GM23338 (cell line): Measurements from ENCODE around the gene DAAM2. TPM values are rescaled to one million over a fixed set of nuclear protein-coding genes. Genes with fewer than 3 reads are reported as not detected.

Experiments
- ATAC-seq: fragments of 200-7000 bp; cut with Tn5 transposase; 3 replicates; pipeline ENCODE4 v1.9.1; 2020
- DNase-seq: peaks from one replicate; pipeline ENCODE4 v3.0.0-alpha.2; 2015; ENCODE audit warnings: low spot score
- H2AFZ ChIP-seq: fragments of 200-600 bp; sonication (generic); 2 replicates; pipeline ENCODE4 v1.8.0; 2016; ENCODE audit warnings: antibody characterized with exemption, mild to moderate bottlenecking, moderate library complexity
- H3F3A ChIP-seq: fragments of 200-600 bp; sonication (generic); replicated peaks from 2 replicates; pipeline ENCODE4 v1.8.0; 2017; ENCODE audit warnings: antibody characterized with exemption, mixed run types, low read depth
- H3K27ac ChIP-seq: fragments of 200-600 bp; sonication (generic); 2 replicates; pipeline ENCODE4 v1.6.1; 2016; ENCODE audit warnings: low read depth
- H3K27me3 ChIP-seq: fragments of 200-600 bp; sonication (generic); 2 replicates; pipeline ENCODE4 v1.8.0; 2016; ENCODE audit warnings: mild to moderate bottlenecking, mixed run types, moderate library complexity; ENCODE audit not compliant: insufficient read depth
- H3K36me3 ChIP-seq: fragments of 200-600 bp; sonication (generic); 2 replicates; pipeline ENCODE4 v1.8.0; 2016; ENCODE audit warnings: mild to moderate bottlenecking; ENCODE audit not compliant: insufficient read depth
- H3K4me1 ChIP-seq: fragments of 200-600 bp; sonication (generic); 2 replicates; pipeline ENCODE4 v1.8.0; 2016; ENCODE audit warnings: mild to moderate bottlenecking, moderate library complexity; ENCODE audit not compliant: insufficient read depth
- H3K4me2 ChIP-seq: fragments of 200-600 bp; sonication (generic); 2 replicates; pipeline ENCODE4 v1.7.1; 2017; ENCODE audit warnings: mixed run types
- H3K4me3 ChIP-seq: fragments of 200-600 bp; sonication (generic); 2 replicates; pipeline ENCODE4 v1.6.1; 2016; ENCODE audit warnings: mixed run types
- H3K79me2 ChIP-seq: fragments of 200-600 bp; sonication (generic); replicated peaks from 2 replicates; pipeline ENCODE4 v1.8.0; 2017; ENCODE audit warnings: mild to moderate bottlenecking; ENCODE audit not compliant: insufficient read depth
- H3K9me2 ChIP-seq: fragments of 200-600 bp; sonication (generic); 2 replicates; pipeline ENCODE4 v1.8.0; 2017; ENCODE audit not compliant: insufficient read depth
- H4K20me1 ChIP-seq: fragments of 200-600 bp; sonication (generic); replicated peaks from 2 replicates; pipeline ENCODE4 v1.8.0; 2017; ENCODE audit warnings: mild to moderate bottlenecking; ENCODE audit not compliant: insufficient read depth
- H3K27ac Mint-ChIP-seq: 2 replicates; pipeline ENCODE4 v1.8.0; 2020; ENCODE audit warnings: inconsistent platforms, mild to moderate bottlenecking, moderate library complexity, mixed read lengths
- H3K27me3 Mint-ChIP-seq: 3 replicates; pipeline ENCODE4 v1.8.0; 2022; ENCODE audit warnings: low read depth, mild to moderate bottlenecking, moderate library complexity, mixed read lengths, inconsistent platforms; ENCODE audit not compliant: insufficient read depth, poor library complexity
- H3K36me3 Mint-ChIP-seq: 3 replicates; pipeline ENCODE4 v1.8.0; 2021; ENCODE audit warnings: low read depth, mild to moderate bottlenecking, inconsistent platforms, moderate library complexity, mixed read lengths
- H3K4me1 Mint-ChIP-seq: 3 replicates; pipeline ENCODE4 v1.8.0; 2020; ENCODE audit warnings: mild to moderate bottlenecking, inconsistent platforms, mixed read lengths
- H3K4me3 Mint-ChIP-seq: 3 replicates; pipeline ENCODE4 v1.8.0; 2021; ENCODE audit warnings: moderate library complexity, mild to moderate bottlenecking, inconsistent platforms, mixed read lengths
- H3K9me3 Mint-ChIP-seq: 3 replicates; pipeline ENCODE4 v1.8.0; 2020; ENCODE audit warnings: moderate library complexity, mild to moderate bottlenecking, inconsistent platforms, mixed read lengths
- CREB1 ChIP-seq: fragments of 250-450 bp; sonication (Bioruptor Pico); IDR thresholded peaks from 2 replicates; pipeline ENCODE4 v1.5.0; 2020; ENCODE audit warnings: low read depth, mild to moderate bottlenecking, moderate library complexity
- CTCF ChIP-seq, 2 experiments: fragments of 200-600 bp in 1 of 2; sonication (generic) in 1 of 2; conservative IDR thresholded peaks; 2 replicates each; pipeline versions ENCODE4 v1.5.1 to v1.6.1; 2016 to 2017; ENCODE audit warnings: antibody characterized with exemption in 2 of 2, low read depth in 2 of 2, mild to moderate bottlenecking in 2 of 2, moderate library complexity in 1 of 2
- ETS1 ChIP-seq: IDR thresholded peaks from 2 replicates; pipeline ENCODE4 v1.6.1; 2016; ENCODE audit warnings: antibody characterized with exemption
- JUNB ChIP-seq: IDR thresholded peaks from one replicate; pipeline ENCODE4 v1.6.1; 2016; ENCODE audit warnings: antibody characterized with exemption; ENCODE audit not compliant: unreplicated experiment
- POLR2AphosphoS5 ChIP-seq: IDR thresholded peaks from 2 replicates; pipeline ENCODE4 v1.6.1; 2016; ENCODE audit warnings: antibody characterized with exemption, low read depth
- REST ChIP-seq: IDR thresholded peaks from one replicate; pipeline ENCODE4 v1.6.1; 2018; ENCODE audit warnings: antibody characterized with exemption; ENCODE audit not compliant: unreplicated experiment
- ZNF462 ChIP-seq: fragments of 250-450 bp; sonication (Bioruptor Pico); IDR thresholded peaks from 2 replicates; pipeline ENCODE4 v1.5.0; 2020; ENCODE audit warnings: mild to moderate bottlenecking, moderate library complexity
- polyA plus RNA-seq: library from polyadenylated mRNA; unstranded; fragments of >200 nt; fragmentation: Nextera tagmentation; extraction: Ambion mirVana; gene quantifications from 2 replicates; pipeline ENCODE4 v1.2.1, GENCODE V29; 2016
- total RNA-seq: library from RNA; depleted of rRNA; stranded (reverse); fragments of >200 nt; shearing (Covaris generic); gene quantifications from 2 replicates; pipeline ENCODE4 v1.2.3, GENCODE V29; 2014

DAAM2 gene
- total and polyA plus RNA-seq, 2 experiments from 2014 or later, result 1.4 to 4.9 TPM

GRCh38 chr6:39915866-39916265 lies 123.7 kb downstream of the DAAM2 start (continued):
- TF ChIP-seq ZNF462 (CRISPR knock-in tag) (no peak), ETS1 (no peak), JUNB (no peak)

- DNase-seq (no peak), ATAC-seq (no peak)
- Mint-ChIP-seq H3K9me3 (no peaks in the 10 kb centered on the region; the same call in 2 of the 3 replicates), H3K4me3 (no peak overlapping the region), H3K27me3 (no peaks in the 10 kb centered on the region), H3K4me1 (peaks cover 5% of the 10 kb centered on the region; the same call in 2 of the 3 replicates), H3K27ac (peak overlapping the region; percentile 5; the same call in 1 of the 2 replicates), H3K36me3 (peaks cover 27% of the 10 kb centered on the region)
- Histone ChIP-seq H4K20me1 (no peaks in the 10 kb centered on the region), H3F3A (no peaks in the 10 kb centered on the region), H3K36me3 (peaks cover 6% of the 10 kb centered on the region; the same call in 1 of the 2 replicates), H3K4me3 (no peak overlapping the region), H3K4me1 (no peaks in the 10 kb centered on the region), H2AFZ (no peak overlapping the region), H3K79me2 (peaks cover 5% of the 10 kb centered on the region; the same call in 1 of the 2 replicates), H3K27ac (no peak overlapping the region), H3K27me3 (no peaks in the 10 kb centered on the region), H3K4me2 (no peak overlapping the region), H3K9me2 (no peaks in the 10 kb centered on the region)
- TF ChIP-seq CREB1 (CRISPR knock-in tag) (no peak), REST (no peak), JUNB (no peak), CTCF (conservative IDR thresholded peaks at IDR 0.05; ENCODE audit: low read depth in 2 of 2) (no peak), POLR2AphosphoS5 (no peak)
Measured at GRCh38 chr6:39917329-39917728, 125.2 kb downstream of the DAAM2 start.
